Ovary (tissue), 3 donors: Measurements from ENCODE around the gene ANK2.

Experiments used
- CTCF ChIP-seq, 3 donors: fragments of 450-650 bp in 2 of 3; fragments of 200-600 bp in 1 of 3; IDR thresholded peaks; one replicate each; pipeline versions ENCODE4 v1.5.1 to v1.8.0; 2016 to 2022; ENCODE audit warnings: antibody characterized with exemption in 3 of 3, mild to moderate bottlenecking in 1 of 3
- EP300 ChIP-seq: sonication (generic); formaldehyde crosslinking; IDR thresholded peaks from one replicate; pipeline ENCODE4 v1.6.1; 2017; ENCODE audit warnings: antibody characterized with exemption
- POLR2A ChIP-seq: fragments of 450-650 bp; IDR thresholded peaks from one replicate; pipeline ENCODE4 v1.6.1; 2017; ENCODE audit warnings: antibody characterized with exemption, mild to moderate bottlenecking, moderate library complexity
- donor health status: DM: no; HTN: no; CAD: no.

DNA sequence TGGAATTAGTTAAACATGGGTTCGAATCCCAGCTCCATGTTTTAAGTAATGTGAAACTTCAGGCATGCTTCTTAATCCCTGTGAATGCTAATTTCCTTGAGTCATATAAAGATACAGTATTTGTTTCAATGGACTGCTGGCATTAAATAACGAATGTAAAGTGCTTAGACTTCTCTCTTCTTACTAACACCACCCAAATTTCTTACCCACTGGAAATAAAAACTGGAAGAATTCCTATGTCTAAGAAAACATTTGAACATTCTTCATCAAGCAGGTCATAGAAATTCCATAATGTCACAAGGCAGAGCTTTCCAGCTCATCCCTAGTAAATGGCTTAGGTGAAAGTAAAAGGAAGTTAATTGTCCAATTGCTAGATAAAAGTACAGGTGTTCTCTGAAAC lies 172.5 kb downstream of the ANK2 start:
- TF ChIP-seq CTCF (IDR thresholded peaks at IDR 0.05), result no peak
- no peak for TF ChIP-seq POLR2A
- TF ChIP-seq EP300, result no peak
